ENCODE results near the gene FAM193B. TPM values are rescaled to one million over a fixed set of nuclear protein-coding genes. Genes with fewer than 3 reads are reported as not detected.

FAM193B gene
- total and polyA plus RNA-seq, 2 of the 13 experiments (the other 11 are each of a cell fraction or from before 2014, with no cell fraction given), result 21.2 to 40.9 TPM

DNA sequence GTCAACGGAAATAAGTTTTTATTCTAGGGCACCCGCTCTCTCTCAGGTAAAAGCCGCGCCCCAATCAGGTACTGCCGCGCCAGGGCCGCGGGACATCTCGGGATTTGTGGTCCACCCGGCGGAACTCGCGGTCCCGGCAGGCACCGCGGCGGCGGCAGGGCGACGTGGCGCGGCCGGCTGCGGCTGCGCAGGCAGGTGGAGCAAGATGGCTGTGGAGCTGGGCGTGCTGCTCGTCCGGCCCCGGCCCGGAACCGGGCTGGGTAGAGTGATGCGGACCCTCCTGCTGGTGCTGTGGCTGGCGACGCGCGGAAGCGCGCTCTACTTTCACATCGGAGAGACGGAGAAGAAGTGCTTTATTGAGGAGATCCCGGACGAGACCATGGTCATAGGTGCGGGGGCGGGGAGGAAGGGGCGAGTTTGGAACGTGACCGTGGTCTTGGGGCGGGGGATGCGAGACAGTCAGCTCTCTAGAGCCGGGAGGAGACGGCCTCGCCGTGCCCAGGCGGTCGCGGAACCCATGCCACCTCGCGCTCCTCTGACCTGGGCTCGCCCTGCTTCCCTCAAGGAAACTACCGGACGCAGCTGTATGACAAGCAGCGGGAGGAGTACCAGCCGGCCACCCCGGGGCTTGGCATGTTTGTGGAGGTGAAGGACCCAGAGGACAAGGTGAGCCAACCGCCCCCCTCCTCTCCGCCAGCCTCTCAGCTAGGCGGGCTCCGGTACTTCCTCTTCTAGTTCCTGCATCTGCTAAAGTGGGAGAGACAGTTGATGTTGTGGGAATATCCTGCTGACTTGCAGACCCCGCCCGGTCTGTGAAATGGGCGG, 37.9 kb upstream of the FAM193B start, which contains the start of gene TMED9 (continued):
- TF ChIP-seq, protein P1, sequence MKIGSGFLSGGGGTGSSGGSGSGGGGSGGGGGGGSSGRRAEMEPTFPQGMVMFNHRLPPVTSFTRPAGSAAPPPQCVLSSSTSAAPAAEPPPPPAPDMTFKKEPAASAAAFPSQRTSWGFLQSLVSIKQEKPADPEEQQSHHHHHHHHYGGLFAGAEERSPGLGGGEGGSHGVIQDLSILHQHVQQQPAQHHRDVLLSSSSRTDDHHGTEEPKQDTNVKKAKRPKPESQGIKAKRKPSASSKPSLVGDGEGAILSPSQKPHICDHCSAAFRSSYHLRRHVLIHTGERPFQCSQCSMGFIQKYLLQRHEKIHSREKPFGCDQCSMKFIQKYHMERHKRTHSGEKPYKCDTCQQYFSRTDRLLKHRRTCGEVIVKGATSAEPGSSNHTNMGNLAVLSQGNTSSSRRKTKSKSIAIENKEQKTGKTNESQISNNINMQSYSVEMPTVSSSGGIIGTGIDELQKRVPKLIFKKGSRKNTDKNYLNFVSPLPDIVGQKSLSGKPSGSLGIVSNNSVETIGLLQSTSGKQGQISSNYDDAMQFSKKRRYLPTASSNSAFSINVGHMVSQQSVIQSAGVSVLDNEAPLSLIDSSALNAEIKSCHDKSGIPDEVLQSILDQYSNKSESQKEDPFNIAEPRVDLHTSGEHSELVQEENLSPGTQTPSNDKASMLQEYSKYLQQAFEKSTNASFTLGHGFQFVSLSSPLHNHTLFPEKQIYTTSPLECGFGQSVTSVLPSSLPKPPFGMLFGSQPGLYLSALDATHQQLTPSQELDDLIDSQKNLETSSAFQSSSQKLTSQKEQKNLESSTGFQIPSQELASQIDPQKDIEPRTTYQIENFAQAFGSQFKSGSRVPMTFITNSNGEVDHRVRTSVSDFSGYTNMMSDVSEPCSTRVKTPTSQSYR (CRISPR knock-in tag; IDR thresholded peaks at IDR 0.05; ENCODE audit: borderline replicate concordance), result peak; percentile 30; the same call in 1 of the 2 replicates
- no peak for TF ChIP-seq ZNF430 (CRISPR knock-in tag; IDR thresholded peaks at IDR 0.05)
- no peak for TF ChIP-seq NONO (IDR thresholded peaks at IDR 0.05)
- TF ChIP-seq NONO (CRISPR knock-in tag; conservative IDR thresholded peaks at IDR 0.05), result peak; percentile 81
- TF ChIP-seq FOXC1 (CRISPR knock-in tag; IDR thresholded peaks at IDR 0.05; ENCODE audit: borderline replicate concordance), result 0 out of 2 replicates have a peak, but pooled peaks have one; percentile 33
- TF ChIP-seq ZNF329 (CRISPR knock-in tag; IDR thresholded peaks at IDR 0.05; ENCODE audit: low read depth), result no peak
- TF ChIP-seq HOXA3 (CRISPR knock-in tag; IDR thresholded peaks at IDR 0.05), result peak; percentile 96
- TF ChIP-seq NR2F2 (IDR thresholded peaks at IDR 0.05; ENCODE audit: borderline replicate concordance, low read depth), result no peak
- TF ChIP-seq CC2D1A (CRISPR knock-in tag; IDR thresholded peaks at IDR 0.05), result no peak
- TF ChIP-seq POLR2G (IDR thresholded peaks at IDR 0.05; ENCODE audit: low read depth, low read length), result peak; percentile 92
- 0 out of 2 replicates have a peak, but pooled peaks have one; percentile 36 for TF ChIP-seq ZFP82 (CRISPR knock-in tag; IDR thresholded peaks at IDR 0.05; ENCODE audit: borderline replicate concordance)
- 0 out of 2 replicates have a peak, but pooled peaks have one; percentile 50 for TF ChIP-seq ZMAT3 (CRISPR knock-in tag; conservative IDR thresholded peaks at IDR 0.05)
- peak; percentile 91 for TF ChIP-seq POLR2AphosphoS5 (IDR thresholded peaks at IDR 0.05; ENCODE audit: low read depth, low read length)
- TF ChIP-seq ZSCAN29 (CRISPR knock-in tag; conservative IDR thresholded peaks at IDR 0.05), result no peak
- TF ChIP-seq KAT7 (CRISPR knock-in tag; IDR thresholded peaks at IDR 0.05; ENCODE audit: borderline replicate concordance), result peak; percentile 85
- TF ChIP-seq, protein P2, sequence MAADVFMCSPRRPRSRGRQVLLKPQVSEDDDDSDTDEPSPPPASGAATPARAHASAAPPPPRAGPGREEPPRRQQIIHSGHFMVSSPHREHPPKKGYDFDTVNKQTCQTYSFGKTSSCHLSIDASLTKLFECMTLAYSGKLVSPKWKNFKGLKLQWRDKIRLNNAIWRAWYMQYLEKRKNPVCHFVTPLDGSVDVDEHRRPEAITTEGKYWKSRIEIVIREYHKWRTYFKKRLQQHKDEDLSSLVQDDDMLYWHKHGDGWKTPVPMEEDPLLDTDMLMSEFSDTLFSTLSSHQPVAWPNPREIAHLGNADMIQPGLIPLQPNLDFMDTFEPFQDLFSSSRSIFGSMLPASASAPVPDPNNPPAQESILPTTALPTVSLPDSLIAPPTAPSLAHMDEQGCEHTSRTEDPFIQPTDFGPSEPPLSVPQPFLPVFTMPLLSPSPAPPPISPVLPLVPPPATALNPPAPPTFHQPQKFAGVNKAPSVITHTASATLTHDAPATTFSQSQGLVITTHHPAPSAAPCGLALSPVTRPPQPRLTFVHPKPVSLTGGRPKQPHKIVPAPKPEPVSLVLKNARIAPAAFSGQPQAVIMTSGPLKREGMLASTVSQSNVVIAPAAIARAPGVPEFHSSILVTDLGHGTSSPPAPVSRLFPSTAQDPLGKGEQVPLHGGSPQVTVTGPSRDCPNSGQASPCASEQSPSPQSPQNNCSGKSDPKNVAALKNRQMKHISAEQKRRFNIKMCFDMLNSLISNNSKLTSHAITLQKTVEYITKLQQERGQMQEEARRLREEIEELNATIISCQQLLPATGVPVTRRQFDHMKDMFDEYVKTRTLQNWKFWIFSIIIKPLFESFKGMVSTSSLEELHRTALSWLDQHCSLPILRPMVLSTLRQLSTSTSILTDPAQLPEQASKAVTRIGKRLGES (CRISPR knock-in tag; IDR thresholded peaks at IDR 0.05; ENCODE audit: borderline replicate concordance), result 0 out of 2 replicates have a peak, but pooled peaks have one; percentile 34
- TF ChIP-seq ZNF296 (CRISPR knock-in tag; conservative IDR thresholded peaks at IDR 0.05), result 0 out of 2 replicates have a peak, but pooled peaks have one; percentile 36
- no peak for TF ChIP-seq ZFP36L2 (CRISPR knock-in tag; IDR thresholded peaks at IDR 0.05)
- no peak for TF ChIP-seq MED13 (CRISPR knock-in tag; IDR thresholded peaks at IDR 0.05)
- TF ChIP-seq SALL2 (CRISPR knock-in tag; IDR thresholded peaks at IDR 0.05), result peak; percentile 71
- TF ChIP-seq, protein P3, sequence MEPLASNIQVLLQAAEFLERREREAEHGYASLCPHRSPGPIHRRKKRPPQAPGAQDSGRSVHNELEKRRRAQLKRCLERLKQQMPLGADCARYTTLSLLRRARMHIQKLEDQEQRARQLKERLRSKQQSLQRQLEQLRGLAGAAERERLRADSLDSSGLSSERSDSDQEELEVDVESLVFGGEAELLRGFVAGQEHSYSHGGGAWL (CRISPR knock-in tag; IDR thresholded peaks at IDR 0.05), result peak; percentile 77
- 0 out of 2 replicates have a peak, but pooled peaks have one; percentile 19 for TF ChIP-seq RARA (CRISPR knock-in tag; IDR thresholded peaks at IDR 0.05)
- peak; percentile 82 for TF ChIP-seq ZNF451 (CRISPR knock-in tag; IDR thresholded peaks at IDR 0.05)
- no peak for TF ChIP-seq REL (CRISPR knock-in tag; conservative IDR thresholded peaks at IDR 0.05)
- peak; percentile 39; the same call in 1 of the 2 replicates for TF ChIP-seq ZNF333 (CRISPR knock-in tag; IDR thresholded peaks at IDR 0.05; ENCODE audit: borderline replicate concordance)
